ENCODE results near the gene STEAP3. TPM values are rescaled to one million over a fixed set of nuclear protein-coding genes. Genes with fewer than 3 reads are reported as not detected.

Gene STEAP3
- total RNA-seq, 6 experiments from 2014 or later = 118 to 165 (median 131) TPM

DNA sequence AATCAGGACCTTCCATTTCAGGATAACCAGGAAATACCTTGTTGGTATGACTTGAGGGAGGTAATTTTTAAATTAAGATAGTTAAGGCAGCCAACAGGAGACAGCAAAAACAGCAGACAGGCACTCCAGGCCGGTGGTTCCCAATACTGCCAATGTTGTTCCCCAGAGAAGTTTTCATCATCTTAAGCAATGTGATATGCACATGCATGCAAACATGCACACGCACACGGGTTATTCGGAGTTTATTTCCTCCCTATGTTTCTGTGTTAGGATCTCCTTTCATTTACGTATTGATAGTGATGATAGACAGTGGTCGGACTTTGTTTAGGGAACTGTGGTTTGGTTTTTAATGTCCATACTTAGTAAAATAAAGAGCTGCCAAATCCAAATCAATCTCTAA is 55.3 kb downstream of the STEAP3 start:
- no peak overlapping the region for H3K4me3 ChIP-seq
- ATAC-seq (no peak), DNase-seq (no peak)
- no peaks in the 10 kb centered on the region for H3K9me3 ChIP-seq
- WGBS (ENCODE audit: insufficient coverage, low coverage, low lambda C conversion rate, missing lambda C conversion rate) = 90% methylated on average over 6 of the region's 6 CpGs
- H3K4me1 ChIP-seq = peaks cover 0 to 12% (median 3%) of the 10 kb centered on the region in 4 donors
- no peak overlapping the region for H3K27ac ChIP-seq
- intact Hi-C loops (cut with DNase I) = no loop called here
- no peaks in the 10 kb centered on the region for H3K36me3 ChIP-seq
- no peak for TF ChIP-seq CTCF (IDR thresholded peaks at IDR 0.05)
- no peak for TF ChIP-seq POLR2A (IDR thresholded peaks at IDR 0.05)
- no peaks in the 10 kb centered on the region for H3K27me3 ChIP-seq

DNA sequence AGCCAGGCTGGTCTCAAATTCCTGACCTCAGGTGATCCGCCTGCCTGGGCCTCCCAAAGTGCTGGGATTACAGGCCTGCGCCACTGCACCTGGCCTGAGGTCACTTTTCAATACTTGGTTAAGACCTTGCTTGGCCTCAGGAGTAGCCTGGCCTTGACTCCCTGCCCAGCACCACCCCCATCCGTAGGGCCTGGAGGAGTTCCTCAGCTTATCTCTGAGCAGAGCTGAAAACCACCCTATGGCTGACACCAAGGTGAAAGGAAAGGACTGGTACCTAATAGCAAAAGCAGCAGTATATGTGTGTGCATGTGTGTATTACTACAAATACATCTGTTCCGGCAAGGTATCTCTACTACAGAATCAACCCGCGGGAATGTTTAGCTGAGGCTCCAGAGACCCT is 56.0 kb downstream of the STEAP3 start:
- intact Hi-C loops (cut with DNase I) = no loop called here
- ATAC-seq = no peak

GRCh38 chr2:119280680-119281079 is 57.0 kb downstream of the STEAP3 start:
- Histone ChIP-seq H3K27ac (no peak overlapping the region), H3K27me3 (no peaks in the 10 kb centered on the region), H3K36me3 (no peaks in the 10 kb centered on the region), H3K4me3 (no peak overlapping the region), H3K9me3 (no peaks in the 10 kb centered on the region), H3K4me1 (peaks cover 0 to 15% (median 4%) of the 10 kb centered on the region in 4 donors)
- ATAC-seq (no peak), DNase-seq (no peak)
- TF ChIP-seq POLR2A (IDR thresholded peaks at IDR 0.05) = no peak
- no peak for TF ChIP-seq CTCF (IDR thresholded peaks at IDR 0.05)
- intact Hi-C loops (cut with DNase I) = no loop called here
- 44% methylated on average over 4 of the region's 4 CpGs for WGBS (ENCODE audit: insufficient coverage, low coverage, low lambda C conversion rate, missing lambda C conversion rate)

More for the DNA sequence above, 56.0 kb downstream of the STEAP3 start:
- DNase-seq = no peak
- H3K36me3 ChIP-seq = no peaks in the 10 kb centered on the region
- H3K27me3 ChIP-seq = no peaks in the 10 kb centered on the region
- H3K9me3 ChIP-seq = no peaks in the 10 kb centered on the region
- peaks cover 0 to 15% (median 4%) of the 10 kb centered on the region in 4 donors for H3K4me1 ChIP-seq
- TF ChIP-seq POLR2A (IDR thresholded peaks at IDR 0.05) (no peak), CTCF (IDR thresholded peaks at IDR 0.05) (no peak)
- no peak overlapping the region for H3K27ac ChIP-seq
- no peak overlapping the region for H3K4me3 ChIP-seq
- WGBS (ENCODE audit: insufficient coverage, low coverage, low lambda C conversion rate, missing lambda C conversion rate) = 80% methylated on average over 5 of the region's 6 CpGs

DNA sequence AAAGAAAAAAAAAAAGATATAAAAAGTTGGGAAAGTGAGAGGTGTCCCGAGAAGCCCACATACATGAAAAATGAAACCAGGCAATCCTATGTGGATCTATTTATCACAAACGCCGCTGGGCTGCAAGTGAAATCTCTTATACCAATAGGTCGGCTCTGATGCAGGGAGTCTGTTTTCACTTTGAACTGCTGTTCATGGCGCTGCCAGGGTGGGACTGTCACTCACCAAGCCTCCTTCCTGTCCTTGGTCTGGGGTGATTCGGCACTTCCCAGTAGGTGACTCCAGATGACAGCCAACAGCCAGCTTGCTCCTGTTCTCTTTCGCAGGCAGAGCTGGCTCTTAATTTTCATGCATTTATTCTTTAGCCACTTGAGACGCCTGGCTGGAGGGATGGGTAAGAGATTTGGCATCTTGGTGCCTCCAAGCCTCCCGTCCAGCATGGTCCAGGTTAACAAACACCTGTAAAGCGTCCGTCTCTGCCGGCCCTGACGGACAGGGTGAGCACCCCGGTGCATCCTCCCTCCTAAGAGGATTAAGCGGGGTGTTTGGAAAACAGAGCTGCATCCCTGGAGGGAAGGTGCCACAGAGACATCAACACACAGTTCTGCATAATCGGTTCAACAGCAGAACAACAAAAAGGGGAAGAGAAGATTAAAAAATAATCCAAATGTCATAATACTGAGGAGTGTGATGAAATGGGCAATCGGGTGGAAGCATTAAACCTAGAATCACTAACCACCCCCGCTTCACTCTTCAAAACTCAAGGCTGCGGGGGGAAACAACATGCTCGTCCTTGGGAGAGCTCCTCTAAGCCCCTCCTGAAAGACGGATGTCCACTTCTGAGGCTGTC is 58.7 kb downstream of the STEAP3 start:
- Histone ChIP-seq H3K4me1 (peaks cover 0 to 15% (median 4%) of the 10 kb centered on the region in 4 donors), H3K9me3 (no peaks in the 10 kb centered on the region), H3K4me3 (no peak overlapping the region), H3K36me3 (no peaks in the 10 kb centered on the region), H3K27me3 (no peaks in the 10 kb centered on the region), H3K27ac (no peak overlapping the region)
- 58% methylated on average over 18 of the region's 21 CpGs for WGBS (ENCODE audit: insufficient coverage, low coverage, low lambda C conversion rate, missing lambda C conversion rate)
- DNase-seq (no peak), ATAC-seq (peak in 1 of 4 donors; percentile 23)
- intact Hi-C loops (cut with DNase I) = no loop called here
- TF ChIP-seq POLR2A (IDR thresholded peaks at IDR 0.05) = no peak
- TF ChIP-seq CTCF (IDR thresholded peaks at IDR 0.05) = no peak

Data from right lobe of liver (tissue), 6 donors.